Stimulated activated CD4-positive, alpha-beta T cell treated with anti-CD3 and anti-CD28 coated beads, Interleukin-4, amount 100 ng/mL, for 1 hour (primary cell): ENCODE data around the gene CASP1.
"Not testable (repeated sequence)": the region's sequence is repeated elsewhere in the genome, so short reads cannot be mapped to it uniquely, and the experiment has no call there.

ENCODE experiments used
- DNase-seq: peaks from one replicate; pipeline ENCODE4 v3.0.0-alpha.2; 2020

The CASP1 gene

GRCh38 chr11:105034813-105035620 lies at the start of gene CASP1:
Gene CASP1, minus strand, starts transcription at chr11:105035144. Its CDS starts 31 bp downstream, at chr11:105035113.
- no peak for DNase-seq

- no peak for DNase-seq
These were observed 46.6 kb upstream of the CASP1 start for GRCh38 chr11:105081412-105082150.

- not testable (repeated sequence) for DNase-seq
These were observed 45.4 kb upstream of the CASP1 start for GRCh38 chr11:105080171-105080906.

GRCh38 chr11:105078283-105078682 lies 43.3 kb upstream of the CASP1 start:
- no peak for DNase-seq

- peak; percentile 22 for DNase-seq
These were observed 42.3 kb upstream of the CASP1 start for GRCh38 chr11:105077141-105077790.

- DNase-seq = no peak
These were observed 39.2 kb upstream of the CASP1 start for GRCh38 chr11:105074166-105074530.

- no peak for DNase-seq
These were observed 38.7 kb upstream of the CASP1 start for GRCh38 chr11:105073456-105074165.

GRCh38 chr11:105072080-105072479 lies 37.1 kb upstream of the CASP1 start:
- not testable (repeated sequence) for DNase-seq

- DNase-seq = no peak
These were observed 36.3 kb upstream of the CASP1 start for GRCh38 chr11:105071089-105071732.

GRCh38 chr11:105070306-105070705 lies 35.4 kb upstream of the CASP1 start:
- no peak for DNase-seq

- not testable (repeated sequence) for DNase-seq
These were observed 34.8 kb upstream of the CASP1 start for GRCh38 chr11:105069749-105070148.

- not testable (repeated sequence) for DNase-seq
These were observed 28.4 kb upstream of the CASP1 start for GRCh38 chr11:105063245-105063941.

GRCh38 chr11:105057432-105057831 lies 22.5 kb upstream of the CASP1 start:
- no peak for DNase-seq

GRCh38 chr11:105056446-105056845 lies 21.5 kb upstream of the CASP1 start:
- no peak for DNase-seq

- DNase-seq = no peak
These were observed 20.0 kb upstream of the CASP1 start for GRCh38 chr11:105054723-105055493.

- no peak for DNase-seq
These were observed 17.5 kb upstream of the CASP1 start for GRCh38 chr11:105052487-105052886.

- DNase-seq = no peak
These were observed 16.6 kb upstream of the CASP1 start for GRCh38 chr11:105051559-105051958.

GRCh38 chr11:105049481-105049880 lies 14.5 kb upstream of the CASP1 start:
- no peak for DNase-seq

GRCh38 chr11:105046898-105047579 lies 12.1 kb upstream of the CASP1 start:
- no peak for DNase-seq
